Gastrocnemius medialis (tissue), 4 donors: ENCODE data around the gene SCD. TPM values are rescaled to one million over a fixed set of nuclear protein-coding genes. Genes with fewer than 3 reads are reported as not detected.

Experiments used
- ATAC-seq, 2 donors: fragments of 150-250 bp; one replicate each; pipeline ENCODE4 v1.9.1; 2016
- DNase-seq, 2 donors: peaks; one replicate each; pipeline ENCODE4 v3.0.0-alpha.2; 2019
- H3K27ac ChIP-seq, 4 donors: fragments of 200-600 bp; sonication (generic); 1 replicate in 1 of 4; 2 replicates in 3 of 4; pipeline ENCODE4 v1.5.1; 2016 to 2018; ENCODE audit warnings: mild to moderate bottlenecking in 2 of 4, moderate library complexity in 1 of 4
- H3K27me3 ChIP-seq, 3 donors: fragments of 200-600 bp; sonication (generic) in 2 of 3; 1 replicate in 1 of 3; 2 replicates in 2 of 3; pipeline versions ENCODE4 v1.5.1 to v1.6.0; 2016 to 2019; ENCODE audit warnings: mild to moderate bottlenecking in 1 of 3, moderate library complexity in 1 of 3
- H3K36me3 ChIP-seq, 2 donors: fragments of 200-600 bp; sonication (generic) in 1 of 2; one replicate each; pipeline ENCODE4 v1.5.1; 2017 to 2018
- H3K4me1 ChIP-seq, 2 donors: fragments of 200-600 bp; sonication (generic) in 1 of 2; one replicate each; pipeline ENCODE4 v1.5.1; 2016 to 2017; ENCODE audit warnings: mild to moderate bottlenecking in 2 of 2
- H3K4me3 ChIP-seq, 4 donors: fragments of 200-600 bp; sonication (generic) in 3 of 4; 1 replicate in 1 of 4; 2 replicates in 3 of 4; pipeline ENCODE4 v1.5.1; 2016 to 2019; ENCODE audit warnings: mild to moderate bottlenecking in 2 of 4
- H3K9me3 ChIP-seq, 3 donors: fragments of 200-600 bp; sonication (generic) in 2 of 3; 1 replicate in 1 of 3; 2 replicates in 2 of 3; pipeline ENCODE4 v1.5.1; 2016 to 2019
- CTCF ChIP-seq, 5 experiments: fragments of 450-650 bp in 3 of 5; fragments of 200-600 bp in 2 of 5; sonication (generic) in 2 of 5; IDR thresholded peaks in 4 of 5; conservative IDR thresholded peaks in 1 of 5; 1 replicate in 4 of 5; 2 replicates in 1 of 5; pipeline ENCODE4 v1.5.1; 2016 to 2019; ENCODE audit warnings: antibody characterized with exemption in 5 of 5, mild to moderate bottlenecking in 3 of 5, moderate library complexity in 3 of 5
- POLR2A ChIP-seq, 2 donors: fragments of 450-650 bp; IDR thresholded peaks; one replicate each; pipeline ENCODE4 v1.6.1; 2017; ENCODE audit warnings: antibody characterized with exemption in 2 of 2, mild to moderate bottlenecking in 2 of 2, moderate library complexity in 2 of 2
- in situ Hi-C, 4 donors: fragments of 200-750 bp; cut with MboI; loops; one replicate each; pipeline versions ENCODE4 v1.15.0 to v1.8.0; 2017; ENCODE audit warnings: low sequenced_read_pairs in 4 of 4
- intact Hi-C: fragments of 100-400 bp; cut with DNase I; formaldehyde crosslinking; loops from one replicate; pipeline ENCODE4 v1.15.1; 2023; ENCODE audit warnings: low total_unique reads
- total RNA-seq, 4 donors: library from RNA; depleted of rRNA; stranded (reverse); fragments of >200 nt; gene quantifications; one replicate each; pipeline versions ENCODE4 v1.1.0 to v1.2.3, GENCODE V29; 2016

The SCD gene
- total RNA-seq, 4 donors from 2014 or later, result 1.1 to 1.9 (median 1.6) TPM

GRCh38 chr10:100342627-100342972, 4.4 kb upstream of the SCD start:
- intact Hi-C loops, result no loop called here
- Histone ChIP-seq H3K36me3 (no peaks in the 10 kb centered on the region), H3K4me1 (peaks cover 47 to 49% of the 10 kb centered on the region in 2 donors), H3K27ac (peak overlapping the region in 3 of 4 donors; percentile 61 to 75 (median 73)), H3K4me3 (no peak overlapping the region), H3K9me3 (no peaks in the 10 kb centered on the region), H3K27me3 (peaks cover 14 to 19% (median 14%) of the 10 kb centered on the region in 3 donors)
- TF ChIP-seq CTCF (IDR thresholded peaks at IDR 0.05 in 4 of 5, conservative IDR thresholded peaks at IDR 0.05 in 1 of 5) (no peak), POLR2A (IDR thresholded peaks at IDR 0.05) (no peak)
- in situ Hi-C loops, result loop anchor here (5.0 to 25.0 kb wide), 4 partner anchors 90 to 175 kb away; partner anchors contain the start of gene SEC31B (in 4 of the 4)
- DNase-seq (no peak), ATAC-seq (no peak)

DNA sequence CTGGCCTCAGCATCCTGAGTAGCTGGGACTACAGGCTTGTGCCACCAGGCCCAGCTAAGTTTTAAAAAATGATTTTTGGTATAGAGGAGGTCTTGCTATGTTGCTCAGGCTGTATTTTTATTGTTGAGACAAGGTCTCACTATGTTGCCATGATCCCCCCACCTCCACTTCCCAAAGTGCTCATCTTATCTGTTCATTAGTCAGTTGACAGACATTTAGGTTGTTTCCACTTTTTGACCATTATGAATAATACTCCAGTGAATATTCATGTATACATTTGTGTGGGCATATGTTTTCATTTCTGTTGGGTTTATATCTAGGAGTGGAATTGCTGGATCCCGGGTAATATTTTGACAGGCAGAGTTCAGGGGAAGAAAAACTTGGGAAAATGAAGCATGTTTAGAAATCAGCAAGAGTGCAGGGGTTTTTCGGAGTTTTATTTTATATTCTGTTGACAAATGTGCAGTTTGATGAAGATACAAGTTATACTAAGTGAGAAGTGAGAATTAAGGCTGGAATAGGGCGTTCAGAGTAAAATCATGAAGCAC, 2.7 kb upstream of the SCD start:
- Histone ChIP-seq H3K36me3 (no peaks in the 10 kb centered on the region), H3K4me3 (no peak overlapping the region), H3K9me3 (no peaks in the 10 kb centered on the region), H3K27me3 (peaks cover 30 to 36% (median 32%) of the 10 kb centered on the region in 3 donors), H3K27ac (peak overlapping the region in 2 of 4 donors; percentile 41 to 73), H3K4me1 (peaks cover 47 to 51% of the 10 kb centered on the region in 2 donors)
- ATAC-seq, result no peak
- no peak for TF ChIP-seq CTCF (IDR thresholded peaks at IDR 0.05 in 4 of 5, conservative IDR thresholded peaks at IDR 0.05 in 1 of 5)
- TF ChIP-seq POLR2A (IDR thresholded peaks at IDR 0.05), result no peak
- DNase-seq, result no peak
- in situ Hi-C loops, result loop anchor here (5.0 to 25.0 kb wide), 4 partner anchors 88 to 173 kb away; partner anchors contain the start of gene SEC31B (in 4 of the 4)
- intact Hi-C loops, result no loop called here

DNA sequence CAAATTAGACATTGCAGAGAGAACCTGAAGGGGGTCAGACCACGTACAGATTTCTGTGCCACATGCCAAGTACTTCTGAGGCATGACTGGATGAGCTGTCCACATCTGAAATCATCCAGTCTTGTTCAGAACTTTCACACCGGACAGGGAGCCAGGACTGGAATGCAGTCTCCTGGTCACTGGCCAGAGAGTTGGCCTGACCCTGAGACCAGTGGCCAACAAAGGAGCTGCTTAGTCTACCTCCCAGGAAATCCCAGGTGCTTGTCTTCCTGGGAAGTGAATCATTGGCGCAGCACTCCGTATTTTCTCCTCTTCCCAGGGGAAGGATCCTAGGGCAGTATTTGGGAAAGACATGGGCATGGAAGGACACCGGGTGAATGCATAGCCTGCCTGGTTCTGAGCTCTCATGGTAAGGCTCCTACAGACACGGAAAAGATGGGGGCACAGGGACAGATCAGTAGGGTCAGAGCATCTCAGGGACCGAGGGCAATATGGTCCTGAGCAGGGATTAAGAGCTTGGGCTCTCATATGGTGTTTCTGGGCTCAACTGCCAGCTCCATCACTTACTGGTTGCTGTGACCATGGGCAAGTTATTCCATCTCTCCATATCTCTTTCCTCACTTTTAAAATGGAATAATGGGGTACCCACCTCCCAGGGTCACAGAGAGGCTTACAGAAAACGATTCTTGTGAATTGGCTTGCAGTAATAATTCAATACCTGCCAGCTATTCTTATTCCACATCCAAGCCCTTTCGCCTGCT, 1.3 kb upstream of the SCD start:
- intact Hi-C loops (no loop called here), in situ Hi-C loops (loop anchor here in 3 of 4 donors (10.0 to 25.0 kb wide), 2 partner anchors 167 to 169 kb away; partner anchors contain the start of gene SEC31B (in 3 of the 3))
- Histone ChIP-seq H3K27ac (no peak overlapping the region), H3K36me3 (no peaks in the 10 kb centered on the region), H3K9me3 (no peaks in the 10 kb centered on the region), H3K4me3 (peak overlapping the region in 2 of 4 donors; percentile 64 to 85), H3K4me1 (peaks cover 44% of the 10 kb centered on the region in 2 donors), H3K27me3 (peaks cover 36 to 47% (median 36%) of the 10 kb centered on the region in 3 donors)
- DNase-seq (peak; percentile 49 to 74), ATAC-seq (peak; percentile 60 to 81)
- TF ChIP-seq CTCF (IDR thresholded peaks at IDR 0.05 in 4 of 5, conservative IDR thresholded peaks at IDR 0.05 in 1 of 5) (no peak), POLR2A (IDR thresholded peaks at IDR 0.05) (no peak)

- no peak for ATAC-seq
- peak overlapping the region; percentile 60 to 85 (median 65) for H3K4me3 ChIP-seq
- in situ Hi-C loops, result loop anchor here in 3 of 4 donors (10.0 to 25.0 kb wide), 2 partner anchors 166 to 168 kb away; partner anchors contain the start of gene SEC31B (in 3 of the 3)
- H3K9me3 ChIP-seq, result no peaks in the 10 kb centered on the region
- H3K36me3 ChIP-seq, result no peaks in the 10 kb centered on the region
- DNase-seq, result peak in 1 of 2 donors; percentile 24
- TF ChIP-seq CTCF (IDR thresholded peaks at IDR 0.05 in 4 of 5, conservative IDR thresholded peaks at IDR 0.05 in 1 of 5), result no peak
- peaks cover 36 to 47% (median 36%) of the 10 kb centered on the region in 3 donors for H3K27me3 ChIP-seq
- intact Hi-C loops, result no loop called here
- peaks cover 39% of the 10 kb centered on the region in 2 donors for H3K4me1 ChIP-seq
- peak overlapping the region in 1 of 4 donors; percentile 53 for H3K27ac ChIP-seq
Measured at GRCh38 chr10:100346351-100346764, 675 bp upstream of the SCD start.
